Tibial nerve (tissue), 4 donors: ENCODE measurements around the gene ALDH3B1. TPM values are rescaled to one million over a fixed set of nuclear protein-coding genes. Genes with fewer than 3 reads are reported as not detected.

ENCODE experiments used
- DNase-seq, 2 donors: peaks; one replicate each; pipeline ENCODE4 v3.0.0-alpha.2; 2019; ENCODE audit warnings: low spot score in 2 of 2
- H3K27ac ChIP-seq, 4 donors: fragments of 200-600 bp; sonication (generic) in 3 of 4; one replicate each; pipeline ENCODE4 v1.5.1; 2017 to 2019; ENCODE audit warnings: mild to moderate bottlenecking in 1 of 4
- H3K27me3 ChIP-seq, 2 donors: fragments of 200-600 bp; sonication (generic) in 1 of 2; one replicate each; pipeline versions ENCODE4 v1.5.1 to v1.6.0; 2017 to 2019
- H3K36me3 ChIP-seq, 3 donors: fragments of 200-600 bp; sonication (generic); one replicate each; pipeline ENCODE4 v1.5.1; 2018 to 2019
- H3K4me1 ChIP-seq, 4 donors: fragments of 200-600 bp; sonication (generic) in 3 of 4; one replicate each; pipeline ENCODE4 v1.5.1; 2017 to 2019
- H3K4me3 ChIP-seq, 4 donors: fragments of 200-600 bp; sonication (generic) in 3 of 4; one replicate each; pipeline ENCODE4 v1.5.1; 2017 to 2019; ENCODE audit warnings: mild to moderate bottlenecking in 1 of 4, moderate library complexity in 1 of 4
- H3K9me3 ChIP-seq, 4 donors: fragments of 200-600 bp; sonication (generic) in 3 of 4; one replicate each; pipeline ENCODE4 v1.5.1; 2017 to 2019
- EP300 ChIP-seq, 2 donors: sonication (generic); formaldehyde crosslinking; IDR thresholded peaks; one replicate each; pipeline ENCODE4 v1.6.1; 2017; ENCODE audit warnings: antibody characterized with exemption in 2 of 2, mild to moderate bottlenecking in 1 of 2
- POLR2A ChIP-seq, 2 donors: fragments of 450-650 bp; IDR thresholded peaks; one replicate each; pipeline ENCODE4 v1.6.1; 2017; ENCODE audit warnings: antibody characterized with exemption in 2 of 2, mild to moderate bottlenecking in 2 of 2, moderate library complexity in 2 of 2
- WGBS, 2 donors: methylation state at CpG; one replicate each; pipeline ENCODE4 v1.1.5; 2018; 5-methylcytosine and 5-hydroxymethylcytosine counted together
- total RNA-seq, 4 donors: library from RNA; depleted of rRNA; stranded (reverse); fragments of >200 nt; gene quantifications; one replicate each; pipeline ENCODE4 v1.1.0, GENCODE V29; 2016
- TF ChIP-seq, protein P1 (sequence below), 5 experiments: fragments of 200-600 bp in 3 of 5; fragments of 450-650 bp in 2 of 5; sonication (generic) in 3 of 5; IDR thresholded peaks; one replicate each; pipeline ENCODE4 v1.5.1; 2016 to 2019; ENCODE audit warnings: antibody characterized with exemption in 5 of 5, mild to moderate bottlenecking in 3 of 5, moderate library complexity in 2 of 5

Gene ALDH3B1
- total RNA-seq, 4 donors from 2014 or later = 80.4 to 137 (median 91.8) TPM

DNA sequence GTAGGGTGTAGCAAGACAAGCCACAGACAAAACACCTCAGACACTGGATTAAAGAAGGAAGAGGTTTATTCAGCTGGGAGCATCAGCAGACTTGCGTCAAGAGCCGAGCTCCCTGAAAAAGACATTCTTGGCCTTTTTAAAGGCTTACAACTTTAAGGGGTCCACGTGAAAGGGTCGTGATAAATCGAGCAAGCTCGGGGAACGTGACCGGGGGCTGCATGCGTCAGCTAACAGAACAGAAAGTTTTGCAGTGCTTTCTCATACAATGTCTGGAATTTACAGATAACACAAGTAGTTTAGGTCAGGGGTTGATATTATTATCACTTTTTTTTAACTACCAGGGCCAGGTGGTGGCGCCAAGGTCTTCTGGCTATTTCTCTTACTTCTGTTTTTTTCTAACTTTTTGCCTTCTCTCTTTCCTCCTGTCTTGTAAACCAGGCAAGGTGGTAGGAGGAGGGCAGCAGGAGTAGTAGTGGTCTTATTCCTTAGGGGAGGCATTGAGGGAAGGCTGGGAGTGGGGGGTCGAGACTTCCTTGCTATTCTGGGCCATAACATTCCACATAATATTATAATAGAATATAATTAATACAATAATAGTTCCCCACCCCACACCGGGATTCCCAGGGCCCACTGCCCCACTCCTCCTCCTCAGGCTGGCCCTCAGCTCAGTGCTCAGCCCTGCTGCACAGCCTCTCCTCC is 587 bp upstream of the ALDH3B1 start:
- peaks cover 0 to 70% (median 60%) of the 10 kb centered on the region in 4 donors for H3K4me1 ChIP-seq
- no peaks in the 10 kb centered on the region for H3K27me3 ChIP-seq
- DNase-seq = no peak
- H3K9me3 ChIP-seq = no peaks in the 10 kb centered on the region
- peak overlapping the region; percentile 93 to 98 (median 96) for H3K27ac ChIP-seq
- peak overlapping the region in 3 of 4 donors; percentile 43 to 60 (median 43) for H3K4me3 ChIP-seq
- TF ChIP-seq, protein P1, sequence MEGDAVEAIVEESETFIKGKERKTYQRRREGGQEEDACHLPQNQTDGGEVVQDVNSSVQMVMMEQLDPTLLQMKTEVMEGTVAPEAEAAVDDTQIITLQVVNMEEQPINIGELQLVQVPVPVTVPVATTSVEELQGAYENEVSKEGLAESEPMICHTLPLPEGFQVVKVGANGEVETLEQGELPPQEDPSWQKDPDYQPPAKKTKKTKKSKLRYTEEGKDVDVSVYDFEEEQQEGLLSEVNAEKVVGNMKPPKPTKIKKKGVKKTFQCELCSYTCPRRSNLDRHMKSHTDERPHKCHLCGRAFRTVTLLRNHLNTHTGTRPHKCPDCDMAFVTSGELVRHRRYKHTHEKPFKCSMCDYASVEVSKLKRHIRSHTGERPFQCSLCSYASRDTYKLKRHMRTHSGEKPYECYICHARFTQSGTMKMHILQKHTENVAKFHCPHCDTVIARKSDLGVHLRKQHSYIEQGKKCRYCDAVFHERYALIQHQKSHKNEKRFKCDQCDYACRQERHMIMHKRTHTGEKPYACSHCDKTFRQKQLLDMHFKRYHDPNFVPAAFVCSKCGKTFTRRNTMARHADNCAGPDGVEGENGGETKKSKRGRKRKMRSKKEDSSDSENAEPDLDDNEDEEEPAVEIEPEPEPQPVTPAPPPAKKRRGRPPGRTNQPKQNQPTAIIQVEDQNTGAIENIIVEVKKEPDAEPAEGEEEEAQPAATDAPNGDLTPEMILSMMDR (IDR thresholded peaks at IDR 0.05) = no peak
- TF ChIP-seq POLR2A (IDR thresholded peaks at IDR 0.05) (no peak), EP300 (IDR thresholded peaks at IDR 0.05) (no peak)
- WGBS, 2 donors = 35 to 57% methylated on average over 12 of the region's 12 CpGs
- H3K36me3 ChIP-seq = no peaks in the 10 kb centered on the region

DNA sequence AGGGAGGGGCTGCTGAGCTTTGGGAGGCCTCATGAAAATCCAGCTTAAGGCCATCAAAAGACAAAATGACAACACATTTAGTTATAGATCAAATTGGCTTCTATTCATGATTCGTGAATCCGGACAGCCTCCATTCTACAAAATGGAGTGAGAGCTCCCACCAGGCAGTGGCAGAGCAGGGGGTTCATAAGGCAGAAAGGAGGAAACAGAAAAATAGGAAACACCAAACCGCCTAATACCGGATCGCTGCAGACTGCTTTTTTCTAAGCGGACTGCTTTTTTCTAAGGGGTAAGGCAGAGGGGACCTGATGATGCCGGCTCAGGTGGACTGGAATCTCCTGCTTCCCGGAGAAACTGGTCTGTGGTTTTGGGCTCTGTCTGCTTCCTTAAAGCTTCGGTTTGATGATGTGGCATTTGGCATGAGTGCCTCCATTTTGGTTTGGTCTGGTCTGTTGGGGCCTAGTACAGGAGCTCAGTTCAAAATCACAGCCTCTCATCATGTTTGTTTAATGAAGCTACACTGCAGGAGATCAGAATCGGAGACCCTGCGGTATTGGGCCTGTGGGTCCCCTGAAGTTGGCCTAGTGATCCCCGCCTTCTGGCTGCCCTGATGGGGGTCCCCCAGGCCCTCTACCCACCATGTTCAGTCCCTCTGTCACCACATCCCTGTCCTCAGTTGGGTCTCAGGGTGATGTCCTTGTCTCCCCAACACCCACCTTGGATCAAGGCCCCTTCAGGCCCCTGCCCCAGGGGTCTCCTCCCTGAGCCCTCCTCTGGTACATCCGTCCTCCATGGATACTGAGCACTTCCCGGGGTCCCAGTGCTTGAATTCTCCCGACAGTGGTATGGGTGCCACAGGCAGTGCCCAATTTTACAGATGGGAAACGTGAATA is 1.2 kb downstream of the ALDH3B1 start:
- no peak for TF ChIP-seq POLR2A (IDR thresholded peaks at IDR 0.05)
- no peak for TF ChIP-seq EP300 (IDR thresholded peaks at IDR 0.05)
- TF ChIP-seq, protein P1 (IDR thresholded peaks at IDR 0.05) = no peak
- Histone ChIP-seq H3K27me3 (no peaks in the 10 kb centered on the region), H3K4me1 (peaks cover 0 to 86% (median 66%) of the 10 kb centered on the region in 4 donors), H3K27ac (peak overlapping the region; percentile 93 to 98 (median 96)), H3K9me3 (no peaks in the 10 kb centered on the region), H3K36me3 (peaks cover 0 to 12% (median 0%) of the 10 kb centered on the region in 3 donors), H3K4me3 (peak overlapping the region; percentile 43 to 60 (median 50))
- DNase-seq = no peak
- WGBS, 2 donors = 71 to 76% methylated on average over 16 of the region's 16 CpGs

DNA sequence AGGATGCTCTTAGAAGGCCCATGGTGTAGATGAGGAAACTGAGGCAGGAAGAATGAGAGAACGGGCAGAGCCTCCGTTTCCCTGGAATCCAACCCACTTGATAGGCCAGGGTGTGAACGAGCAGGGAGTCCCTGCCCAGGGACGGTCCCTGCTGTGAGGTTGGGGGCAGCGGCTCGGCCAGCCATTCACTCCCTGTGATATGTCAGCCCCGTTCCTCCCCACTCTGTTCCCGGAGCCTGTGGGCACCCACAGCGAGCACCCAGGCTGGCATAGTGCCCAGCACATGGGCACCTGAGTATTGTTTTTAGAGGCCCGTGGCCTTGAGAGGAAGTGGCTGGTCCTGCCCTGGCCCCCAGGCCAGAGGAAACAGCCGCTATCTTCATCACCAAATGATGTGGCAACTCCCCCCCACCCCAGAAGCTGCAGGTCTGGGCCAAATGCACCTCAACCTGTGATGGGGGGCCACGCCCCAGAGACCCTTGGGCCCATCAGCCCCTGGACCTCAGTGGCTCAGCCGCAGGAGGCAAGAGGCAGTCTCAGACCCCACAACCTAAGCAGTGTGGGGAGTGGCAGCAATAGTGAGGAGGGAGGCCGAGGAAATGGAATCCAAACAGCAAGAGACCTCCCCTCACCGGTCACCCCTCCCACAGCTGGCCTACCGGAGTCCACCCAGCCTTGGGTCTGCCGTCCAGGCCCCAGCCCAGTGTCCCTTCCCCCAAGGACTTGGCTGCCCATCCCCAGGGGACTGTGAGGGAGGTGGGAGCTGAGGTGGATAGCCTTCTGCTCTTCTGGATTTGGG is 2.1 kb downstream of the ALDH3B1 start:
- no peak for TF ChIP-seq POLR2A (IDR thresholded peaks at IDR 0.05)
- Histone ChIP-seq H3K27ac (peak overlapping the region; percentile 93 to 98 (median 96)), H3K36me3 (peaks cover 0 to 12% (median 0%) of the 10 kb centered on the region in 3 donors), H3K9me3 (no peaks in the 10 kb centered on the region), H3K4me1 (peaks cover 0 to 96% (median 75%) of the 10 kb centered on the region in 4 donors), H3K27me3 (no peaks in the 10 kb centered on the region), H3K4me3 (no peak overlapping the region)
- no peak for DNase-seq
- 59 to 66% methylated on average over 15 to 17 of the region's 17 CpGs for WGBS, 2 donors

DNA sequence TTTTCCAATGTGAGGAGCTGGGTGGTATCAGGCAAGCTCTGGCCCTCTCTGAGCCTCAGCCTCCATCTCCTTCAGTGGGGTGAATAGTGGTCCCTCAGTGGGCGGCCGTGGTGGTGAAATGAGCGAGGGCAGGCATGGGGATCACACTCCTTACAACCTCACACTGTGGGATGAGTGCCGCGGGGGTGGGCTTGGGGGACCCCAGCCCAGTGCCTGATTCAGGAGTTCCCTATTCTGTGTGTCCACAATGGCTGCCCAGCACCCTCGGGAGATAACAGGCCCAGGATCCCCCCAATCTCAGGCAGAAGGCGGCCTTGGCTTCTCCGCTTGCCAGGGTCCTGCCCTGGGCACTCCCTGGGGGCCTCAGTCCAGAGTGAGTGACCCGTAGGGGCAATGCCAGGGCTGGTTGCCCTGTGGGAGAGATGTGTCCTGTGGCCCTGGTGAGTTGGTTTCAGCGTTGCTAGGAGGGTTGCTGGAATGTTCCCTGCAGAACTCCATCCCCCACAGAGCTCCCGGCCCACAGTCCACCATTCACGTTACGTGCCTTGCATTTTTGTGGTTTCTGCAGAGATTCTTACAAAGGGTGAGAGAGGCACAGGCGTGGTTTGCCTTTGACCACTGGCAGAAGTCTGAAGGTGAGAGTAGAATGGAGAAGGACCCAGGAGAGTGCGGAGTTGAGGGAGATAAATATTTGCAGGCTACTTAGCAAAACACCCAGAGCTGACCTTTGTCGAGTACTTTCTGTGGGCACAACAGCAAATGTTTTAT is 2.9 kb downstream of the ALDH3B1 start:
- peak; percentile 49 to 51 for DNase-seq
- Histone ChIP-seq H3K4me1 (peaks cover 0 to 98% (median 81%) of the 10 kb centered on the region in 4 donors), H3K27me3 (no peaks in the 10 kb centered on the region), H3K36me3 (peaks cover 0 to 12% (median 0%) of the 10 kb centered on the region in 3 donors), H3K9me3 (no peaks in the 10 kb centered on the region), H3K4me3 (no peak overlapping the region), H3K27ac (peak overlapping the region; percentile 93 to 98 (median 96))
- 46 to 47% methylated on average over 13 to 16 of the region's 16 CpGs for WGBS, 2 donors
- TF ChIP-seq, protein P1 (IDR thresholded peaks at IDR 0.05) = no peak
- TF ChIP-seq EP300 (IDR thresholded peaks at IDR 0.05) (peak; percentile 50 to 89), POLR2A (IDR thresholded peaks at IDR 0.05) (peak; percentile 10 to 43)
